ENCODE measurements around the gene DENND5A. TPM values are rescaled to one million over a fixed set of nuclear protein-coding genes. Genes with fewer than 3 reads are reported as not detected.

DENND5A gene
- total RNA-seq, 4 donors from 2014 or later: 29.1 to 33.1 (median 31.5) TPM

GRCh38 chr11:9274499-9275258 is 9.5 kb upstream of the DENND5A start:
- TF ChIP-seq CTCF (IDR thresholded peaks at IDR 0.05 in 4 of 5, conservative IDR thresholded peaks at IDR 0.05 in 1 of 5) (no peak), POLR2A (IDR thresholded peaks at IDR 0.05) (no peak)
- DNase-seq (no peak), ATAC-seq (no peak)
- H3K36me3 ChIP-seq: no peaks in the 10 kb centered on the region
- H3K4me3 ChIP-seq: no peak overlapping the region
- in situ Hi-C loops (cut with MboI; ENCODE audit: low sequenced_read_pairs in 4 of 4) (no loop called here), intact Hi-C loops (cut with DNase I; ENCODE audit: low total_unique reads) (no loop called here)
- H3K27ac ChIP-seq: no peak overlapping the region
- no peaks in the 10 kb centered on the region for H3K27me3 ChIP-seq
- no peaks in the 10 kb centered on the region for H3K9me3 ChIP-seq
- peaks cover 5 to 7% of the 10 kb centered on the region in 2 donors for H3K4me1 ChIP-seq

GRCh38 chr11:9273376-9274336 is 8.5 kb upstream of the DENND5A start:
- intact Hi-C loops (cut with DNase I; ENCODE audit: low total_unique reads): no loop called here
- no peak for ATAC-seq

GRCh38 chr11:9269492-9270013 is 4.4 kb upstream of the DENND5A start:
- Histone ChIP-seq H3K4me3 (no peak overlapping the region), H3K36me3 (no peaks in the 10 kb centered on the region), H3K4me1 (peaks cover 2 to 6% of the 10 kb centered on the region in 2 donors), H3K27ac (no peak overlapping the region), H3K9me3 (no peaks in the 10 kb centered on the region), H3K27me3 (no peaks in the 10 kb centered on the region)
- in situ Hi-C loops (cut with MboI; ENCODE audit: low sequenced_read_pairs in 4 of 4) (no loop called here), intact Hi-C loops (cut with DNase I; ENCODE audit: low total_unique reads) (no loop called here)
- no peak for ATAC-seq
- no peak for DNase-seq
- no peak for TF ChIP-seq POLR2A (IDR thresholded peaks at IDR 0.05)
- no peak for TF ChIP-seq CTCF (IDR thresholded peaks at IDR 0.05 in 4 of 5, conservative IDR thresholded peaks at IDR 0.05 in 1 of 5)

More at GRCh38 chr11:9273376-9274336, 8.5 kb upstream of the DENND5A start:
- Histone ChIP-seq H3K27ac (no peak overlapping the region), H3K4me1 (peaks cover 5 to 7% of the 10 kb centered on the region in 2 donors), H3K4me3 (no peak overlapping the region), H3K36me3 (no peaks in the 10 kb centered on the region), H3K27me3 (no peaks in the 10 kb centered on the region), H3K9me3 (no peaks in the 10 kb centered on the region)
- no peak for DNase-seq
- TF ChIP-seq POLR2A (IDR thresholded peaks at IDR 0.05): no peak
- no peak for TF ChIP-seq CTCF (IDR thresholded peaks at IDR 0.05 in 4 of 5, conservative IDR thresholded peaks at IDR 0.05 in 1 of 5)
- in situ Hi-C loops (cut with MboI; ENCODE audit: low sequenced_read_pairs in 4 of 4): no loop called here

GRCh38 chr11:9267680-9268079 is 2.5 kb upstream of the DENND5A start:
- DNase-seq: no peak
- no peak for TF ChIP-seq CTCF (IDR thresholded peaks at IDR 0.05 in 4 of 5, conservative IDR thresholded peaks at IDR 0.05 in 1 of 5)
- no peak for TF ChIP-seq POLR2A (IDR thresholded peaks at IDR 0.05)
- intact Hi-C loops (cut with DNase I; ENCODE audit: low total_unique reads) (no loop called here), in situ Hi-C loops (cut with MboI; ENCODE audit: low sequenced_read_pairs in 4 of 4) (no loop called here)
- no peak overlapping the region for H3K4me3 ChIP-seq
- H3K27me3 ChIP-seq: no peaks in the 10 kb centered on the region
- H3K36me3 ChIP-seq: no peaks in the 10 kb centered on the region
- H3K4me1 ChIP-seq: peaks cover 0 to 6% of the 10 kb centered on the region in 2 donors
- no peak for ATAC-seq
- H3K9me3 ChIP-seq: no peaks in the 10 kb centered on the region
- no peak overlapping the region for H3K27ac ChIP-seq
